Testis (tissue), 3 donors: ENCODE results near the gene PRADC1. TPM values are rescaled to one million over a fixed set of nuclear protein-coding genes. Genes with fewer than 3 reads are reported as not detected.

Experiments used
- DNase-seq: peaks from one replicate; pipeline ENCODE4 v3.0.0-alpha.2; 2019
- H3K27ac ChIP-seq, 2 donors: fragments of 200-600 bp; sonication (generic); one replicate each; pipeline ENCODE4 v1.5.1; 2019
- H3K27me3 ChIP-seq: fragments of 200-600 bp; sonication (generic); one replicate; pipeline ENCODE4 v1.5.1; 2019
- H3K36me3 ChIP-seq: fragments of 200-600 bp; sonication (generic); one replicate; pipeline ENCODE4 v1.5.1; 2017; ENCODE audit warnings: low read depth; ENCODE audit errors: missing control alignments
- H3K4me1 ChIP-seq: fragments of 200-600 bp; sonication (generic); one replicate; pipeline ENCODE4 v1.5.1; 2019
- H3K4me3 ChIP-seq, 2 donors: fragments of 200-600 bp; sonication (generic); one replicate each; pipeline ENCODE4 v1.5.1; 2017 to 2019
- H3K9me3 ChIP-seq: fragments of 200-600 bp; sonication (generic); one replicate; pipeline ENCODE4 v1.5.1; 2017
- CTCF ChIP-seq, 3 experiments: fragments of 450-650 bp in 2 of 3; fragments of 200-600 bp in 1 of 3; sonication (generic) in 1 of 3; IDR thresholded peaks; one replicate each; pipeline ENCODE4 v1.5.1; 2016 to 2019; ENCODE audit warnings: antibody characterized with exemption in 3 of 3, mild to moderate bottlenecking in 2 of 3, moderate library complexity in 1 of 3
- POLR2A ChIP-seq: fragments of 450-650 bp; IDR thresholded peaks from one replicate; pipeline ENCODE4 v1.6.1; 2017; ENCODE audit warnings: antibody characterized with exemption, mild to moderate bottlenecking, moderate library complexity
- WGBS, 2 donors: methylation state at CpG; one replicate each; pipeline ENCODE4 v1.1.5; 2018; 5-methylcytosine and 5-hydroxymethylcytosine counted together
- intact Hi-C: fragments of 100-400 bp; cut with DNase I; formaldehyde crosslinking; loops from one replicate; pipeline ENCODE4 v1.15.1; 2023; ENCODE audit warnings: low total_unique reads
- polyA plus RNA-seq: library from polyadenylated mRNA; stranded (reverse); fragments of 350-450 nt; fragmentation: Illumina TruSeq; extraction: RNeasy Lipid Tissue Mini Kit (QIAGEN cat#74804); gene quantifications from one replicate; pipeline ENCODE4 v1.2.3, GENCODE V29; 2014; ENCODE audit warnings: low read depth, low replicate concordance; ENCODE audit not compliant: insufficient read depth
- total RNA-seq, 2 donors: library from RNA; depleted of rRNA; stranded (reverse); fragments of >200 nt; gene quantifications; one replicate each; pipeline ENCODE4 v1.2.3, GENCODE V29; 2016

The PRADC1 gene
- total and polyA plus RNA-seq, 3 donors from 2014 or later, result 21.3 to 47.1 (median 29.2) TPM

DNA sequence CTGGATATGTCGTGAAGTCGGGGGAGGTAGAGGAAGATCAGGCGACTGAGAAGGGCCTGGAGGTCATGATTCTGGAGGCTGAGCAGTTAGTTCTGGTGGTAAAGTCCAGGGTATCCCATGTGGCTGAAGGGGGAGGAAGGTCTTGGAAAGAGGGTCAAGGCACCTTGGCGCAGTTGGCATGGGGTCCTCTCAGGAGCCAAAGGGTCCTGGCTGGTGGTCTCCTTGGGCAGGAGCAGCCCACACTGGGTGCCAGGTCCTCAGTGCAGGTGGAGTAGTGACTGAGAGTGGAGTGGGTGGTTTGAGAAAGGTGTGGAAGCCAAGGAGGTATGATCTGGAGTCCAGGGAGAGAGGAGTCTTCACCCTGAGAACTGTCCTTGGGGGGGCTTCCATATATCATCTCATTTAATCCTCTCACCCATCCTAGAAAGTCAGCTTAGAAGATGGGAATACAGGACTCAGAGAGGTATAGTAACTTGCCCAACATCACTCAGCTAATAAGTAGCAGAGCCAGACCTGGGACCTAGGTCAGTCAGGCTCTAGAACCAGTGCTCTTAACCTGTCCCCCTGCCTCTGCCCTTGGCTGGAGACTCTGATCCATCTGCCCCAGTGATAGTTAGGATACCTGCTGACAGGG, 26.8 kb upstream of the PRADC1 start:
- intact Hi-C loops, result no loop called here
- WGBS, 2 donors, result 91 to 93% methylated on average over 4 of the region's 4 CpGs
- H3K4me3 ChIP-seq, result no peak overlapping the region

DNA sequence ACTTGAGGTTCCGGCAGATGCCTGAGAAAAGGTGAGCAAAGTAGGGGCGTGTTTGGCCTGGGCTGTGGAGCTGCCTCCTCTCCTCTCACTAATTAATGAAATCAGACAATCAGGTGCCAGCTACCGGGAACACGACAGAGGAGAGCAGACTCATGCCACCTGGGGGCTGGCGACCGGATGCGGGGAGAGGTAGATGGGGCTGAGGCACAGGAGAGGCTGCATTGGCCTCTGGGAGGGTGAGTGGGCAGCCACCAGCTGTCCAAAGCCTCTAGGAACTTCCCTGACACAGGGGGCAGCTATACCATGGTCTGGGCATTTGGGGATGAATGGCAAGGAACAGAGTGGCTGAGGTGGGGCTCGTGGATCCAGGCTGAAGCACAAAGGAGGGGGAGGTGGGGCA, 26.2 kb upstream of the PRADC1 start:
- Histone ChIP-seq H3K9me3 (no peaks in the 10 kb centered on the region), H3K4me1 (no peaks in the 10 kb centered on the region), H3K27me3 (no peaks in the 10 kb centered on the region), H3K4me3 (no peak overlapping the region), H3K36me3 (no peaks in the 10 kb centered on the region), H3K27ac (no peak overlapping the region)
- TF ChIP-seq POLR2A, result no peak
- no peak for TF ChIP-seq CTCF (IDR thresholded peaks at IDR 0.05)
- WGBS, 2 donors, result 92 to 94% methylated on average over 8 of the region's 8 CpGs
- DNase-seq, result no peak
- intact Hi-C loops, result no loop called here

More for the DNA sequence above, 26.8 kb upstream of the PRADC1 start:
- H3K9me3 ChIP-seq, result no peaks in the 10 kb centered on the region
- H3K27me3 ChIP-seq, result no peaks in the 10 kb centered on the region
- TF ChIP-seq POLR2A (no peak), CTCF (IDR thresholded peaks at IDR 0.05) (no peak)
- no peaks in the 10 kb centered on the region for H3K36me3 ChIP-seq
- no peak for DNase-seq
- H3K27ac ChIP-seq, result no peak overlapping the region
- H3K4me1 ChIP-seq, result no peaks in the 10 kb centered on the region

DNA sequence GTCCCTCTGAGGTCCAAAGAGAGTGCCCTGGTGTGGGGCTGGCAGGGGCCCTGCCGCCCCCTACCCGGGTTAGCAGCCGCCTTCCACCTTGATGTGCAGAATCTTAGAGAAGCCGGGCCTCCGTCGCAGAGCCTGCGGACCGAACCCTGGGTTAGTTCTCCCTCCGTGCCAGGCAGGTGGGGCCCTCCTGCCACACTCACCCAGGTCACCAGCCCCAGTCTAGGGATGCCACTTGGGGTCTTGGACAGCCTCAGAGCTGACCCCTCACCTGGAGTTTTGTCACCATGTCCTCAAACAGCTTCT, 25.8 kb upstream of the PRADC1 start:
- Histone ChIP-seq H3K4me3 (no peak overlapping the region), H3K9me3 (no peaks in the 10 kb centered on the region), H3K27ac (no peak overlapping the region), H3K4me1 (no peaks in the 10 kb centered on the region), H3K27me3 (no peaks in the 10 kb centered on the region), H3K36me3 (no peaks in the 10 kb centered on the region)
- intact Hi-C loops, result no loop called here
- DNase-seq, result no peak
- WGBS, 2 donors, result 81% methylated on average over 9 of the region's 9 CpGs; no CpG with 5 or more reads in 1 of the 2 donors
- TF ChIP-seq CTCF (IDR thresholded peaks at IDR 0.05) (no peak), POLR2A (no peak)

GRCh38 chr2:73258186-73258912, 25.3 kb upstream of the PRADC1 start:
- no peaks in the 10 kb centered on the region for H3K27me3 ChIP-seq
- no peak overlapping the region for H3K4me3 ChIP-seq
- no peaks in the 10 kb centered on the region for H3K9me3 ChIP-seq
- DNase-seq, result no peak
- no peaks in the 10 kb centered on the region for H3K36me3 ChIP-seq
- no peaks in the 10 kb centered on the region for H3K4me1 ChIP-seq
- intact Hi-C loops, result no loop called here
- WGBS, 2 donors, result 86 to 89% methylated on average over 5 to 8 of the region's 8 CpGs
- H3K27ac ChIP-seq, result no peak overlapping the region
- TF ChIP-seq POLR2A, result no peak
- no peak for TF ChIP-seq CTCF (IDR thresholded peaks at IDR 0.05)
